Stimulated activated CD4-positive, alpha-beta T cell treated with anti-CD3 and anti-CD28 coated beads, TNF-alpha, amount 100 ng/mL, for 1 hour (primary cell): ENCODE results near the gene LMF1.
"Not testable (repeated sequence)": the region's sequence is repeated elsewhere in the genome, so short reads cannot be mapped to it uniquely, and the experiment has no call there.

ENCODE experiments used
- DNase-seq, 3 donors: peaks; one replicate each; pipeline ENCODE4 v3.0.0-alpha.2; 2020; ENCODE audit warnings: low read depth in 3 of 3, low spot score in 1 of 3

LMF1 gene

GRCh38 chr16:951660-952301 lies 19.0 kb downstream of the LMF1 start:
- DNase-seq, result no peak

- DNase-seq, result not testable (repeated sequence)
Measured at GRCh38 chr16:950733-951573, 19.8 kb downstream of the LMF1 start.

- DNase-seq, result not testable (repeated sequence)
Measured at GRCh38 chr16:948767-949166, 22.0 kb downstream of the LMF1 start.

GRCh38 chr16:947922-948303 lies 22.9 kb downstream of the LMF1 start:
- not testable (repeated sequence) for DNase-seq

- DNase-seq, result no peak
Measured at GRCh38 chr16:947255-947921, 23.4 kb downstream of the LMF1 start.

GRCh38 chr16:946048-946395 lies 24.8 kb downstream of the LMF1 start:
- DNase-seq, result no peak

- no peak for DNase-seq
Measured at GRCh38 chr16:945271-946047, 25.3 kb downstream of the LMF1 start.

- DNase-seq, result no peak
Measured at GRCh38 chr16:943971-944370, 26.8 kb downstream of the LMF1 start.

GRCh38 chr16:942436-943060 lies 28.2 kb downstream of the LMF1 start:
- no peak for DNase-seq

GRCh38 chr16:939941-940340 lies 30.8 kb downstream of the LMF1 start:
- no peak for DNase-seq

- DNase-seq, result no peak
Measured at GRCh38 chr16:939311-939710, 31.5 kb downstream of the LMF1 start.

- no peak for DNase-seq
Measured at GRCh38 chr16:938752-939151, 32.0 kb downstream of the LMF1 start.

GRCh38 chr16:938136-938535 lies 32.6 kb downstream of the LMF1 start:
- DNase-seq, result no peak

- DNase-seq, result no peak
Measured at GRCh38 chr16:937723-938122, 33.1 kb downstream of the LMF1 start.

- no peak for DNase-seq
Measured at GRCh38 chr16:937311-937710, 33.5 kb downstream of the LMF1 start.

GRCh38 chr16:935684-936083 lies 35.1 kb downstream of the LMF1 start:
- DNase-seq, result no peak

- DNase-seq, result no peak
Measured at GRCh38 chr16:934178-934577, 36.6 kb downstream of the LMF1 start.

- DNase-seq, result no peak
Measured at GRCh38 chr16:933581-933980, 37.2 kb downstream of the LMF1 start.

GRCh38 chr16:932831-933330 lies 37.9 kb downstream of the LMF1 start:
- DNase-seq, result no peak

- DNase-seq, result no peak
Measured at GRCh38 chr16:931626-932500, 38.9 kb downstream of the LMF1 start.
